ENCODE data around the gene GAMT.

GRCh38 chr19:1399745-1400144, 1.6 kb downstream of the GAMT start:
- TF ChIP-seq CTCF (IDR thresholded peaks at IDR 0.05; ENCODE audit: extremely low read depth in 1 of 2, insufficient read depth in 1 of 2, low read depth in 1 of 2, low read length in 2 of 2) = no peak
- TF ChIP-seq POLR2A (IDR thresholded peaks at IDR 0.05; ENCODE audit: low read depth, low read length) = no peak
- no peak for TF ChIP-seq FOS (IDR thresholded peaks at IDR 0.05; ENCODE audit: borderline replicate concordance, insufficient read depth, low read length)
- TF ChIP-seq EZH2 (IDR thresholded peaks at IDR 0.05; ENCODE audit: borderline replicate concordance, low read depth, low read length, severe bottlenecking) = no peak
- no peak for TF ChIP-seq POLR2AphosphoS5 (IDR thresholded peaks at IDR 0.05; ENCODE audit: insufficient read depth, low read depth, low read length)
- TF ChIP-seq GATA2 (IDR thresholded peaks at IDR 0.05; ENCODE audit: insufficient read depth, insufficient read length, low read depth, low read length) = no peak
- no peak for TF ChIP-seq MAX (IDR thresholded peaks at IDR 0.05; ENCODE audit: insufficient read depth, insufficient read length)
- TF ChIP-seq JUN (IDR thresholded peaks at IDR 0.05; ENCODE audit: borderline replicate concordance, insufficient read depth, insufficient read length, low read depth) = no peak
- no peak for TF ChIP-seq MYC (IDR thresholded peaks at IDR 0.05; ENCODE audit: low read depth, low read length)
